A549 (cell line): ENCODE results near the gene OPRL1.

Source experiments
- CTCF ChIP-seq: fragments of >200 bp; sonication (Bioruptor Twin); formaldehyde crosslinking; IDR thresholded peaks from 3 replicates; pipeline ENCODE4 v1.5.1; 2016
- MYC ChIP-seq: IDR thresholded peaks from 2 replicates; pipeline ENCODE4 v1.6.1; 2012; ENCODE audit warnings: mild to moderate bottlenecking, inconsistent platforms, low read length, improper control_type of control experiment, borderline replicate concordance
- NR3C1 ChIP-seq: fragments of >200 bp; sonication (Bioruptor Twin); formaldehyde crosslinking; IDR thresholded peaks from 3 replicates; pipeline ENCODE4 v1.6.1; 2017
- POLR2A ChIP-seq: IDR thresholded peaks from 2 replicates; pipeline ENCODE4 v1.6.1; 2012; ENCODE audit warnings: mild to moderate bottlenecking, low read length
- TF ChIP-seq, protein P1 (sequence below): fragments of 150-350 bp; IDR thresholded peaks from 2 replicates; pipeline ENCODE4 v1.6.1; 2014; ENCODE audit warnings: low read depth, mild to moderate bottlenecking, low read length

DNA sequence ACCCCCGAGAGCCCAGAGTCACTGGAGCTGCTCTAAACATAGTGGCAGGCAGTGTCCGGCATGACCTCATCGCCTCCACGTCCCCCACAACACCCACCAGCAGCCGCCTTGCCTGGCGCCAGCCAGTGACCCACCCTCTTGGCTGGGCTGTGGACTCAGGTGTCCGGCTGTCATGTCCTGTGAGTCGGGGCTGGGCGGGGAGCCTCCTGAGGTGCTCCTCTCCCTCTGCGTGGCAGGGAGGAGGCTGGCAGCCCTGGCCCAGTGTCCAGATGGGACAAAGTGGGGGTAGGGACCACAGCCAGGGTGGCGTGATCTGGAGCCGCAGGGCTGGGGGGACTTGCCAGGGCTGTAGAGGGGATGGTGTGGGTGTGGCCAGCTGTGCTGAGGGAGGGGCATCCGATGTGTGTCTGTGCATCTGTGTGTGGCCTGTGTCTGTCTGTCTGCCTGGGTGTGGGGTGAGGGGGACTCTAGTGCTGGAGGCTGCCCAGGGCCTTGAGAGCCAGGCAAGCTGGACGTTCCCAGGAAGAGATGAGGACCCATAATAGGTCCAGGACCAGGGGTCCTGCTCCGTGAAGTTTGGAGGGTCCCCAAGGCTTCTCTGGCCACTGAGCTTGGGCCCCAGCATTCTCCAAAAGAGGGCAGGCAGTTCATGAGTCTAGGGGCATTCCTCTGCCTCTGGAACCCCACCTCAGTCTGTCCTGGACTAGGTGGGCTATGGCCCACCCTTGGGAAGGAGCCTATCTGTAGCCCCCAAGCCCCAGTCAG, 28.1 kb upstream of the OPRL1 start:
- TF ChIP-seq NR3C1 (no peak), CTCF (no peak), POLR2A (no peak), MYC (no peak)
- TF ChIP-seq, protein P1, sequence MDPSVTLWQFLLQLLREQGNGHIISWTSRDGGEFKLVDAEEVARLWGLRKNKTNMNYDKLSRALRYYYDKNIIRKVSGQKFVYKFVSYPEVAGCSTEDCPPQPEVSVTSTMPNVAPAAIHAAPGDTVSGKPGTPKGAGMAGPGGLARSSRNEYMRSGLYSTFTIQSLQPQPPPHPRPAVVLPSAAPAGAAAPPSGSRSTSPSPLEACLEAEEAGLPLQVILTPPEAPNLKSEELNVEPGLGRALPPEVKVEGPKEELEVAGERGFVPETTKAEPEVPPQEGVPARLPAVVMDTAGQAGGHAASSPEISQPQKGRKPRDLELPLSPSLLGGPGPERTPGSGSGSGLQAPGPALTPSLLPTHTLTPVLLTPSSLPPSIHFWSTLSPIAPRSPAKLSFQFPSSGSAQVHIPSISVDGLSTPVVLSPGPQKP, result no peak
